Activated T-helper 1 cell treated with anti-CD3 and anti-CD28 coated beads, Interleukin-12 subunit alpha, Interleukin-12 subunit beta, Interleukin-2, Interleukin-4 antibody, amounts not matched to agents 30 ng/mL and 10 ng/mL and 1 ng/mL, durations not matched to agents 14 hours and 24 hours and 36 hours (primary cell): ENCODE measurements around the gene CCL8. TPM values are rescaled to one million over a fixed set of nuclear protein-coding genes. Genes with fewer than 3 reads are reported as not detected.
"Not testable (repeated sequence)": the region's sequence is repeated elsewhere in the genome, so short reads cannot be mapped to it uniquely, and the experiment has no call there.

Experiments
- DNase-seq: peaks from one replicate; pipeline ENCODE4 v3.0.0; 2021; ENCODE audit warnings: low spot score
- H3K27ac Mint-ChIP-seq: one replicate; pipeline ENCODE4 v1.8.0; 2021; ENCODE audit warnings: mild to moderate bottlenecking, mixed read lengths
- H3K27me3 Mint-ChIP-seq: one replicate; pipeline ENCODE4 v1.8.0; 2022; ENCODE audit warnings: mild to moderate bottlenecking, moderate library complexity, mixed read lengths; ENCODE audit not compliant: insufficient read depth
- H3K36me3 Mint-ChIP-seq: one replicate; pipeline ENCODE4 v1.8.0; 2021; ENCODE audit warnings: low read depth, mixed read lengths
- H3K4me1 Mint-ChIP-seq: one replicate; pipeline ENCODE4 v1.8.0; 2021; ENCODE audit warnings: low read depth, mixed read lengths
- H3K4me3 Mint-ChIP-seq: one replicate; pipeline ENCODE4 v1.8.0; 2021; ENCODE audit warnings: mild to moderate bottlenecking, moderate library complexity, mixed read lengths
- H3K9me3 Mint-ChIP-seq: one replicate; pipeline ENCODE4 v1.8.0; 2021; ENCODE audit warnings: mixed read lengths
- intact Hi-C: fragments of 100-400 bp; cut with micrococcal nuclease; formaldehyde crosslinking; loops from one replicate; pipeline ENCODE4 v1.15.1; 2024
- total RNA-seq: library from RNA; stranded (reverse); gene quantifications from 2 replicates; pipeline ENCODE4 v1.2.3, GENCODE V29; 2022

The CCL8 gene
- total RNA-seq, 1 donor from 2014 or later, result not detected

DNA sequence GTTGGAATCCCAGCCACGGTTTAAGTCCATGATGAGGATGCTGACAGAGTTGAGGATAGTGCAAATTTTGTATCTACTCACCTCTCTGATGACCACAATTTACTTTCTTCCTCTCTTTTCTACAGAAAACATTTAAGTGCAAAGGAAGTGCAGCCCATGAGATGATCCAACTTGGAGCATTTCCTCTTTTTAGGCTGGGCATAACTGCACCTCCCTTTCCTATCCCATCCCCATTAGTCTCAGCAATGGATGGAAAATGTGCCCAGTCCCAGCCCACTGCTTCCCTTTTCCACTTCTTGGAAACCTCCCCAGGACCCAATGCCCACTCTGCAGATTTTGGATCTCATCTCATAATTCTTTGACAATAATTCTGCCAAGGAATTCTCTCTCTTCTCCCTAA lies 16.6 kb upstream of the CCL8 start:
- no peak overlapping the region for H3K27ac Mint-ChIP-seq
- peaks cover 8% of the 10 kb centered on the region for H3K9me3 Mint-ChIP-seq
- intact Hi-C loops, result no loop called here
- DNase-seq, result no peak
- H3K36me3 Mint-ChIP-seq, result no peaks in the 10 kb centered on the region
- H3K4me1 Mint-ChIP-seq, result peaks cover 55% of the 10 kb centered on the region
- no peak overlapping the region for H3K4me3 Mint-ChIP-seq
- H3K27me3 Mint-ChIP-seq, result peaks cover 2% of the 10 kb centered on the region

- Mint-ChIP-seq H3K36me3 (no peaks in the 10 kb centered on the region), H3K27ac (no peak overlapping the region), H3K4me1 (peaks cover 65% of the 10 kb centered on the region), H3K4me3 (no peak overlapping the region), H3K9me3 (peaks cover 4% of the 10 kb centered on the region), H3K27me3 (no peaks in the 10 kb centered on the region)
- intact Hi-C loops, result no loop called here
- DNase-seq, result no peak
These were observed 15.6 kb upstream of the CCL8 start for GRCh38 chr17:34303606-34304005.

DNA sequence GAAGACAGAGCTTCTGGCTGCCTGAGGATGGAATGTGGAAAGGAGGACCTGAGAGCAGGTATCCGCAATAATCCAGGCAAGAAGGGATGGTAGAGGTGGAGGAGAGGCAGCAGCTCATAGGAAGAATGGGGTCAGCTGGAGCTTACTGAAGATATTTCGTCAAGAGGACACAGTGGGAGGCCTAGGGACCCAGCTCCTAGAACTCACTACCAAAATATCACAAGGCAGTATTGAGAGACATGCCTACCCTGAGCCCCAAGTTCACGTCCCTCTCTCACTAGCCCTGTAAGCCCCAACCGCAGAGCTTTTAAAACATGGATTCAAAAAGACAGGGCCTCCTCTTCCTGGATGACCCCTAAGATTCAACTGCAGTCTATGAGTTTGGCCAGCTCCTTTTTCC lies 14.2 kb upstream of the CCL8 start:
- Mint-ChIP-seq H3K27ac (no peak overlapping the region), H3K27me3 (no peaks in the 10 kb centered on the region), H3K4me3 (no peak overlapping the region), H3K9me3 (peaks cover under 1% of the 10 kb centered on the region), H3K36me3 (no peaks in the 10 kb centered on the region), H3K4me1 (peaks cover 71% of the 10 kb centered on the region)
- intact Hi-C loops, result loop anchor here (5.0 kb wide), 2 partner anchors 43 to 57 kb away; partner anchors contain the start of gene CCL1
- no peak for DNase-seq

DNA sequence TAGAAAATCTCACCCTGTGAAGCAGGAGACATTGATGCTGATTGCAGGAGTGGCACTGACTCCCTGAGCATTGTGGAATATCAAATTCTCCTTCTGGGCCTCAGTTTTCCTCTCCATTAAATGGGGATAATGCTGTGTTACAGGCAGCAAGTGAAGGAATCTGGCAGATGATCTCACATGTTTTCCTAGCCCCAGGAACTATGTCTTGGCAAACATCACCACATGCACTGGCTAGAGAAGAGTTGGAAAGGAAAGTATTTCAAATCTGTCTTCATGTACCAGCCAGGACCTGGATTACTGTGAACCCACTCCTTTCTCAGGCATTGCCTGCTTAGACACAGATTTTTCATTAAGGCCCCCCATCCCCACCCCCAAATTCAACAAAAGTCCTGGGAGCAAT lies 13.6 kb upstream of the CCL8 start:
- peaks cover 2% of the 10 kb centered on the region for H3K27me3 Mint-ChIP-seq
- no peaks in the 10 kb centered on the region for H3K9me3 Mint-ChIP-seq
- H3K4me1 Mint-ChIP-seq, result peaks cover 66% of the 10 kb centered on the region
- H3K4me3 Mint-ChIP-seq, result no peak overlapping the region
- H3K36me3 Mint-ChIP-seq, result no peaks in the 10 kb centered on the region
- no peak for DNase-seq
- intact Hi-C loops, result loop anchor here (5.0 kb wide), 2 partner anchors 43 to 57 kb away; partner anchors contain the start of gene CCL1
- no peak overlapping the region for H3K27ac Mint-ChIP-seq

GRCh38 chr17:34306466-34306865 lies 12.8 kb upstream of the CCL8 start:
- intact Hi-C loops, result loop anchor here (5.0 kb wide), 2 partner anchors 44 to 56 kb away; partner anchors contain the start of gene CCL1
- Mint-ChIP-seq H3K36me3 (no peaks in the 10 kb centered on the region), H3K4me3 (no peak overlapping the region), H3K9me3 (no peaks in the 10 kb centered on the region), H3K27ac (no peak overlapping the region), H3K27me3 (peaks cover 7% of the 10 kb centered on the region), H3K4me1 (peaks cover 57% of the 10 kb centered on the region)
- no peak for DNase-seq

GRCh38 chr17:34307110-34307509 lies 12.1 kb upstream of the CCL8 start:
- H3K27ac Mint-ChIP-seq, result no peak overlapping the region
- H3K4me1 Mint-ChIP-seq, result peaks cover 51% of the 10 kb centered on the region
- H3K9me3 Mint-ChIP-seq, result no peaks in the 10 kb centered on the region
- peak; percentile 6 for DNase-seq
- intact Hi-C loops, result loop anchor here (1.0 to 5.0 kb wide), 3 partner anchors 45 to 106 kb away; partner anchors contain the start of gene CCL1
- peaks cover 7% of the 10 kb centered on the region for H3K27me3 Mint-ChIP-seq
- H3K4me3 Mint-ChIP-seq, result peak overlapping the region; percentile 37
- H3K36me3 Mint-ChIP-seq, result no peaks in the 10 kb centered on the region

GRCh38 chr17:34308371-34308770 lies 10.9 kb upstream of the CCL8 start:
- DNase-seq, result no peak
- Mint-ChIP-seq H3K36me3 (no peaks in the 10 kb centered on the region), H3K27ac (no peak overlapping the region), H3K4me3 (no peak overlapping the region), H3K27me3 (peaks cover 15% of the 10 kb centered on the region), H3K4me1 (peaks cover 43% of the 10 kb centered on the region), H3K9me3 (no peaks in the 10 kb centered on the region)
- intact Hi-C loops, result loop anchor here (5.0 kb wide), 2 partner anchors 46 to 54 kb away; partner anchors contain the start of gene CCL1

DNA sequence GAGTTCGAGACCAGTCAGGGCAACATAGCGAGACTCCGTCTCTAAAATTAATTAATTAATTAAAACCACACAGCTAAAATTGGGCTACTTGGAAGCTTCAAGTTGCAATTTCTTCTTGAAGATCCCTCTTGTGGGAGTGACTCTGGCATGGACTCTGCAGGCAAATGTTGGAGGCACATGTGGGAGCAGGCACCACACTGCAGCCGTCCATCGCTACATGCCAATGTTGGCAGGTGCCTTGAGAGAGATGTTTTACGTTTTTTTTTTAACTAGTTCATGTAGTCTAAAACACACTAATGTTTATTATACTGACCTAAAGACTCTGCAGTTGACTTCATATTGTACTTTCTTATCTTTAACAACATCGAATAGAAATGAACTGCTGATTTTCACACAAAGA lies 7.9 kb upstream of the CCL8 start:
- Mint-ChIP-seq H3K27me3 (peaks cover 36% of the 10 kb centered on the region), H3K36me3 (no peaks in the 10 kb centered on the region), H3K4me3 (no peak overlapping the region), H3K9me3 (no peaks in the 10 kb centered on the region), H3K27ac (no peak overlapping the region), H3K4me1 (peaks cover 40% of the 10 kb centered on the region)
- intact Hi-C loops, result no loop called here
- DNase-seq, result no peak

DNA sequence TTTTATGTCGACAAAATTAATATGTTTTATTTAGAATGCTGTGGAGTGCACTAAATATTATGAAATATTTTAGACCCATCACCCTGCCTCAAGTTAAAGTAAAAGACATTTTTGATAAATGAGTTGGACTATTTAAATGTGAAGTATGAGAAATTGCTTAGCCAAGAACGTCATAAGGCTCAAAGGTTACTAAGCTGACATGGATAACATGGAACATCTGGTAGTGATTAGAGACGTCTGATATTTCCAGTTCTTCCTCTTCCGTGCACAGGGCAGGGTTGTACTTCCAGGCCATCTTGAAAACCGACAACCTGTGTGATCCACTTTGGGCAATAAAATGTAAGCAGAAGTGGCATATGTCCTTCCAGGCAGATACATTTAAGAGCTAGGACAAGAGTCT lies 7.2 kb upstream of the CCL8 start:
- intact Hi-C loops, result no loop called here
- Mint-ChIP-seq H3K4me3 (no peak overlapping the region), H3K27me3 (peaks cover 40% of the 10 kb centered on the region), H3K9me3 (no peaks in the 10 kb centered on the region), H3K27ac (no peak overlapping the region), H3K36me3 (peaks cover 1% of the 10 kb centered on the region), H3K4me1 (peaks cover 34% of the 10 kb centered on the region)
- no peak for DNase-seq

GRCh38 chr17:34313164-34313563 lies 6.1 kb upstream of the CCL8 start:
- Mint-ChIP-seq H3K4me1 (peaks cover 23% of the 10 kb centered on the region), H3K4me3 (no peak overlapping the region), H3K36me3 (peaks cover 1% of the 10 kb centered on the region), H3K27ac (no peak overlapping the region), H3K27me3 (peaks cover 41% of the 10 kb centered on the region), H3K9me3 (no peaks in the 10 kb centered on the region)
- intact Hi-C loops, result no loop called here
- no peak for DNase-seq

GRCh38 chr17:34314279-34314678 lies 5.0 kb upstream of the CCL8 start:
- peaks cover 12% of the 10 kb centered on the region for H3K4me1 Mint-ChIP-seq
- DNase-seq, result no peak
- H3K4me3 Mint-ChIP-seq, result no peak overlapping the region
- peaks cover 1% of the 10 kb centered on the region for H3K36me3 Mint-ChIP-seq
- H3K9me3 Mint-ChIP-seq, result no peaks in the 10 kb centered on the region
- no peak overlapping the region for H3K27ac Mint-ChIP-seq
- intact Hi-C loops, result no loop called here
- peaks cover 43% of the 10 kb centered on the region for H3K27me3 Mint-ChIP-seq

- DNase-seq, result no peak
- Mint-ChIP-seq H3K9me3 (no peaks in the 10 kb centered on the region), H3K27ac (no peak overlapping the region), H3K27me3 (peaks cover 35% of the 10 kb centered on the region), H3K4me3 (no peak overlapping the region), H3K36me3 (peaks cover 1% of the 10 kb centered on the region), H3K4me1 (peaks cover 8% of the 10 kb centered on the region)
- intact Hi-C loops, result no loop called here
These were observed 761 bp upstream of the CCL8 start for GRCh38 chr17:34318474-34318873.

- Mint-ChIP-seq H3K27ac (no peak overlapping the region), H3K36me3 (no peaks in the 10 kb centered on the region), H3K4me1 (no peaks in the 10 kb centered on the region), H3K9me3 (peaks cover 8% of the 10 kb centered on the region), H3K27me3 (peaks cover 32% of the 10 kb centered on the region), H3K4me3 (no peak overlapping the region)
- no peak for DNase-seq
- intact Hi-C loops, result no loop called here
These were observed 2.7 kb downstream of the CCL8 start for GRCh38 chr17:34321964-34322363.

DNA sequence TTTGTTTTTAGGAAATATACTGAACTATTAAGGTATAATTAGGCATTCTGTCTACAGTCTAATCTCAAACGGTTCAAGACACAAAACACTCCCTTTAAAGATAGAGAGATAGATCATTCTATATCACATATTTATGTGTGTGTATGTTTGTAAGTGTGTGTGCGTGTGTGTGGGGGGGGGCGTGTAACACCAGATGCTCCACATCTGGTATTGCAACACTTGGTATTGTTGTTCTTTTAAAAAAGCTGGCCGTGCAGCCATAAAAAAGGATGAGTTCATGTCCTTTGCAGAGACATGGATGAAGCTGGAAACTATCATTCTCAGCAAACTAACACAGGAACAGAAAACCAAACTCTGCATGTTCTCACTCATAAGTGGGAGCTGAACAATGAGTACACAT lies 8.3 kb downstream of the CCL8 start:
- peaks cover 48% of the 10 kb centered on the region for H3K27me3 Mint-ChIP-seq
- not testable (repeated sequence) for H3K4me1 Mint-ChIP-seq, DNase-seq

More for the DNA sequence above, 8.3 kb downstream of the CCL8 start:
- H3K4me3 Mint-ChIP-seq, H3K9me3 Mint-ChIP-seq, intact Hi-C loops, H3K27ac Mint-ChIP-seq, H3K36me3 Mint-ChIP-seq: not testable (repeated sequence)
